C4-2B (cell line): ENCODE data around the gene TOP3B.

Experiments used
- H3K27ac ChIP-seq: fragments of 450-650 bp; 2 replicates; pipeline ENCODE4 v1.5.1; 2017
- CTCF ChIP-seq: fragments of 450-650 bp; conservative IDR thresholded peaks from 2 replicates; pipeline ENCODE4 v1.5.1; 2017; ENCODE audit warnings: mild to moderate bottlenecking
- ZFX ChIP-seq: fragments of 450-650 bp; IDR thresholded peaks from 2 replicates; pipeline ENCODE4 v1.6.1; 2017

Gene TOP3B

GRCh38 chr22:21939461-21939913 lies 43.1 kb downstream of the TOP3B start:
- TF ChIP-seq ZFX (no peak), CTCF (no peak)
- H3K27ac ChIP-seq: no peak overlapping the region

- TF ChIP-seq CTCF (no peak), ZFX (no peak)
- peak overlapping the region; percentile 62 for H3K27ac ChIP-seq
These were observed 43.7 kb downstream of the TOP3B start for GRCh38 chr22:21938906-21939305.

GRCh38 chr22:21938071-21938822 lies 44.3 kb downstream of the TOP3B start:
- no peak for TF ChIP-seq ZFX
- TF ChIP-seq CTCF: peak; percentile 100

GRCh38 chr22:21937821-21938070 lies 44.8 kb downstream of the TOP3B start:
- no peak for TF ChIP-seq ZFX
- TF ChIP-seq CTCF: no peak
- H3K27ac ChIP-seq: peak overlapping the region; percentile 62

More at GRCh38 chr22:21938071-21938822, 44.3 kb downstream of the TOP3B start:
- peak overlapping the region; percentile 62 for H3K27ac ChIP-seq

- H3K27ac ChIP-seq: peak overlapping the region; percentile 62
- TF ChIP-seq CTCF (no peak), ZFX (no peak)
These were observed 45.4 kb downstream of the TOP3B start for GRCh38 chr22:21937041-21937820.

GRCh38 chr22:21936151-21936775 lies 46.3 kb downstream of the TOP3B start:
- H3K27ac ChIP-seq: no peak overlapping the region
- TF ChIP-seq ZFX (no peak), CTCF (no peak)

- TF ChIP-seq ZFX: no peak
- no peak for TF ChIP-seq CTCF
- no peak overlapping the region for H3K27ac ChIP-seq
These were observed 48.7 kb downstream of the TOP3B start for GRCh38 chr22:21933910-21934309.
